IPS DF 4.7 (cell line): ENCODE results near the gene AGO4.
"Not testable (repeated sequence)": the region's sequence is repeated elsewhere in the genome, so short reads cannot be mapped to it uniquely, and the experiment has no call there.

ENCODE experiments used
- DNase-seq: peaks from one replicate; pipeline ENCODE4 v3.0.0-alpha.2; 2013; ENCODE audit warnings: low spot score; ENCODE audit errors: extremely low read depth

The AGO4 gene

DNA sequence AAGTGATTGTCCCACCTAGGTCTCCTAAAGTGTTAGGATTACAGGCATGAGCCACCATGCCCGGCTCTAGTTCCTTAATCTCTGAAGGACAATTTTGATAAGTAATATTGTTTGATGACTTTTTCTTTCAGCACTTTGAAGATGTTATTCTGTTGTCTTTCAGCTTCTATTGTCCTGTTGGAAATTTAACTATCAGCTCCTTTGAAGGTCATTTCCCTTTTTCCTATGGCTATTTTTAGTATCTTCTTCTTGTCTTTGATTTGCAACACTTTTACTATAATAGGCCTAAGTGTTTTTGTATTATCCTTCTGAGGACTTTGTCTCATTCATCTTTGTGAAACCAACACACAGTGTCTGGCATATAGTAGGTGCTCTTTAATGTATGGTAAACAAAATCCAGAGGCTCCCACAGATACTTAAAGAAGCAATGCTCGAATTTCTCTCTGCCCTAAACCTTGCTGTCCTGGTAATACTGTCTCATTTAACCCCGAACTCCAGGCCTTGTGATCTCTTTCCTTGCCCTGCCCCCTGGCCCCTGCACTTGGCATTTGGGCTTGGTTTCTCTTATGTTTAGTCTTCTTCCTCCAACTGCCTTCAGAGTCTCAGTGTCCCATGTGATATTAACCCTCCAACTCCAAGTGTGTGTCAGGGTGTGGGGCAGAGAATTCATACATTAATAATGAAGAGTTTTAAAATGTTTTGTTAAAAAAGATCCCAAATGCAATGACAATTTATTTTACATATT lies 56.2 kb downstream of the AGO4 start:
- no peak for DNase-seq

GRCh38 chr1:35864813-35865212 lies 57.0 kb downstream of the AGO4 start:
- DNase-seq: no peak

GRCh38 chr1:35866991-35867390 lies 59.2 kb downstream of the AGO4 start:
- DNase-seq: no peak

- DNase-seq: not testable (repeated sequence)
Observed at GRCh38 chr1:35869245-35869950, 61.6 kb downstream of the AGO4 start.

- no peak for DNase-seq
Observed at GRCh38 chr1:35870651-35871309, 63.0 kb downstream of the AGO4 start.

- no peak for DNase-seq
Observed at GRCh38 chr1:35873243-35873750, 65.5 kb downstream of the AGO4 start.

- not testable (repeated sequence) for DNase-seq
Observed at GRCh38 chr1:35874115-35874514, 66.3 kb downstream of the AGO4 start.

GRCh38 chr1:35876988-35877387 lies 69.2 kb downstream of the AGO4 start:
- no peak for DNase-seq

DNA sequence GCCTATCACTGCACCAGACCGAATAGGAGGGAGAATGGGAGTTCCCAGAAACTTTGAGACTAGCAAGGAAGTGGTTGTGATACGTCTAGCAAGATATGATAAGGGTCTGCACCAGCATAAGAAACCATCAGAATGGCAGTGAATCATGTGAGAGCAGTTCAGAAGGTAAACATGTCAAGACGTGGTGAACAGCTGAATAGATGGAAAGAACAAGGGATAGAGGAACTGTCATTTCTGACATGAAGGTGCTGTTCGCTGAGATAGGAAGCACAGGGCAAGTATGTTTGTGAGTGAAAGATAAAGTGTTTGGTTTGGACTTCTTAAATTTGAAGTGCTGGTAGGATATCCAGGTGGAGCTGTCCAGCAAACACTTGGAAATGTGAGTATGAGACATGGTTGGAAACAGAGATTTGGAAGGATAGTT lies 74.0 kb downstream of the AGO4 start:
- DNase-seq: no peak

DNA sequence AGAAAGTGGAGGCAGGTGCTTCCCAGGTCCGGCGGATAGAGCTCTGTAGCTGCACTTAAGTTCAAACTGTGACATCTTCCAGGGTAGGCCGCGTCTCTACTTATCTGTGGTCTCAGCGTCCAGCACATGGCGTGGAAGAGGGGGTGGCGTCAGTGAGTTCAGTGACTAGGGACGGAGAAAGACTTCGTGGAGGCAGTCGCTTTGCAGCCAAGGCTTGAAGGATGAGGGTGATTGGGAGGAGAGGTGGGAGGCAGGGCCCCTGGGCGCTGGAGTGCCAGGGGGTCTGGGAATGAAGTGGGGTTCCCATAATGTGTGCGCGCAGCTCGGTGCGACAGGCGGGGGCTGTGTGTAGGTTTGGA lies 74.7 kb downstream of the AGO4 start:
- DNase-seq: no peak

DNA sequence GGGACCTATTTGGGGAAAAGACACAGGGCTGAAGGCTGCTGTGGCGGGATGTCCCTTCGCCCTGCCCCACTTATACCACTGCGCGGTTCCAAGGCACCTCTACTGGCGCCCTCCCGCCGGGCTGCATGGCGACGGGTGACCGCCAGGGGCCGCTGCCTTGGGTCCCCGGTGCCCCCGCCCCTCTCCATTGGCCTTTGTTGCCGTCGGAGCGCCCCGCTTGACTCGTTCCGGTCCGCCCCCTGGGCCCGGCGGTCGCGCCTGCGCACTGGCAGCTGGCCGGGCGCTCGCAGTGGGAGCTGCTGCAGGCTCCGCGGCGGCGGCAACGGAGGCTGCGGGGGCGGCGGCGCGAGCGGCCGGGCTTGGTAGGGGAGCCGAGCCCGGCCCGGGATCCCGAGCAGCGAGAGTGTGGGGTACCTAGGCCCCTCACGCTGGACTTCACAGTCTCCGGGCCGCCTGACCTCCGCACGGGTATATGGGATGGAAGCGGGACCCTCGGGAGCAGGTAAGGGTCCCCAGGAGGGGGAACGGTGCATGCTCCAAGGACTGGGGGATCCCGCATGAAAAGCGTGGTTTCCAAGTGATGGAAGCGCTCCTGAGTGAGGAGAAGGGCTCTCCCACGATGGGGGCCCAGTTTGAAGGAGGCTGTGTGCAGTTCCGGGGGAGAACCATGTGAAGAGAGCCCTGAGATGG lies 75.3 kb downstream of the AGO4 start, which contains the start of gene AGO1:
AGO1 (plus strand) TSS at position 265 of the 690 bp plus-strand sequence; CDS start at position 478, 213 bp downstream.
- no peak for DNase-seq

DNA sequence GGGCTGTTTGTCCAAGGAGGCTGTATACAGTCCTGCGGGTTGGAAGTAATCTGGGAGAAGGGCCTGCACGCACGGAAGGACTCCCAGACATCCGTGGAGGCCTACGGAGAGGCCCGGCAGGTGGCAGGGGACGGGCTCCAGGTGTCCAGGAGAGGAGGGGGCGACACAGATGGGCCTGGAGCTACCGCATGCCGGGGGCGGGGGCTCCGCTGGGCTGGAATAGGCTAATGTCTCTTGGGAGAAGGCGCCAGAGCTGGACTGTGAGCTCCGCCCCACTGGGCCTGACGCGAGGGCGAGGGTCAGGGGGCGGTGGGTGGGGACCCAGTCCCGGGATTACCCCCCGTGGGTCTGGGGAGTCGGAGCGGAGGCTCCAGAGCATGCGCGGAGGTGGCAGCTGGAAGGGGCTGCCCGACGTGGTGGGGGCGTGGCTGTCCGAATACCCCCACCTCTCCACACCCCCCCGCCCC lies 75.9 kb downstream of the AGO4 start:
- DNase-seq: no peak

DNA sequence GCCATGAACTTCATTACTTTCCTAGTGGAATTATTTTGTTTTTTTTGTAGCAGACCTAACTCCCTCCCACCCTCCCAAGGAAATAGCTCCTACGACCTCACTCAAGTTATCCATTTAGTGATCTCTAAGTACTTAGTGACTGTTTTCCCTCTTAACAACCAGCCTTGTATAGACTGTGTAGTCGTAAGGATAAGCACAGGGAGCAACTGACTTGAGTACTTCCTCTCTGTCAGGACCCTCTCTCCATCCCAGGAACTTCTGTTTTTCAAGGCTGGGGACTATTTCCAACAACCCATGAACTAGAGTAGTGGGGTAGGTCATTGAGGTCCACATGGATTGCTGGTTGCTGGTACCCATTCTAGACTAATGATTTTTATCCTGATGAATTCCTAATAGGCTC lies 77.1 kb downstream of the AGO4 start:
- DNase-seq: no peak

DNA sequence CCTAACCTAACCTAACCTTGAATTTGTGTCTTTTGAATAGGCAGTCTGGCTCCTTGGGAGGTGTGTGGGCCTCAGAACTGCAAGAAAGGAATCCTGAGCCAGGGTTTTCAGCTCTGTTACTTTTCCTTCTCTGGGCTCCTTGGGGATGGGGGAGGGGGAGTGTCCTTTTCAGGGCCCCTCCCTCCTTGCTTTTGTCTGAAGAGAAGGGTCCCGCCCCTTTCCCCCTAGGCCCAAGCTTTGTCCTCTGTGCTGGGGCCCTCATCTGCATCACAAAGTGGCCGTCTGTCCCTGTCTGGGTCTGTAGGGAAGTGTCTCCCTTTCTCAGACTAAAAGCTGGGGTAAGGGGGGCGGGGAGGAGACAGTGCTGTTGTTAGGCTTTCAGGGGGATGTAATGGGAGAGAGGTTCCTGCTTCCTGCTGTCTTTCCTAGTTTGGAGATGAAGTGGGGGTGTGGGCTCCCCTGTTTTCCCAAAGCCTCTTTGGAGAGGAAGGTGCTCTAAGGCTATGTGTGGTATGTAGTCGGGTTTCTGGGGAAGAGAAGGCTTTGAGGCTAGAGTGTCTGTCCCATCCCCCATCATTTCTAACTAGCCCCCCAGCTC lies 78.2 kb downstream of the AGO4 start:
- peak; percentile 92 for DNase-seq

GRCh38 chr1:35886577-35887431 lies 79.0 kb downstream of the AGO4 start:
- no peak for DNase-seq

DNA sequence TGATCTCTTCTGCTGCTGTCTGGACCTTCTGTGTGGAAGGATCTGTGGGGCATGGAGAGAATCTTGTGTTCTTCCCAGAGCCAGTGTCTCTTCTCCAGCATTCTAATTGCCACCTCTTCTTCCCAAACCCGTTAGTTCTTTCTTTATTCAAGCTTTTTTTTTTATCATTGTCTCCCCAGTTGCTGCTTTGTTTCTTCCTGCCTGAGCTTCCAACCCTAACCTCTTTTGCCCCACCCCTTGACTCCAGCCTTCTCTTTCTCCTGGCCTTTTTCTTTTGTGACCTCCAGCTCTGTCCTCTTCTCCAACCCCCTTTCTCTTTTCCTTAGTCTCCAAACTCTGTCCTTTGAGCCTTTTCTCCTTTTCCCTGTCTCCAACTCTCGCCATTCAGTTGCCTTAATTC lies 79.7 kb downstream of the AGO4 start:
- no peak for DNase-seq

DNA sequence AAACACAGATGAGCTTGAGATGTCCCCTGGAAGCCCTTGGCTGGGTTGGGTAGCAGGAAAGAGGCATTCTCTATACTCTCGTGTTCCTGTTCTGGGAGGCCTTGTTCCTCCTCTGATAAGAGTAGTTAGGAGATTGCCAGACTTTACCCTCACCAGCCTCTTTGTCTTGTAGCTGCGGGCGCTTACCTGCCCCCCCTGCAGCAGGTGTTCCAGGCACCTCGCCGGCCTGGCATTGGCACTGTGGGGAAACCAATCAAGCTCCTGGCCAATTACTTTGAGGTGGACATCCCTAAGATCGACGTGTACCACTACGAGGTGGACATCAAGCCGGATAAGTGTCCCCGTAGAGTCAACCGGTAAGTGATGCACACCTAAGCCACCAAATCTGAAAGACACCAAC lies 80.4 kb downstream of the AGO4 start:
- DNase-seq: no peak

DNA sequence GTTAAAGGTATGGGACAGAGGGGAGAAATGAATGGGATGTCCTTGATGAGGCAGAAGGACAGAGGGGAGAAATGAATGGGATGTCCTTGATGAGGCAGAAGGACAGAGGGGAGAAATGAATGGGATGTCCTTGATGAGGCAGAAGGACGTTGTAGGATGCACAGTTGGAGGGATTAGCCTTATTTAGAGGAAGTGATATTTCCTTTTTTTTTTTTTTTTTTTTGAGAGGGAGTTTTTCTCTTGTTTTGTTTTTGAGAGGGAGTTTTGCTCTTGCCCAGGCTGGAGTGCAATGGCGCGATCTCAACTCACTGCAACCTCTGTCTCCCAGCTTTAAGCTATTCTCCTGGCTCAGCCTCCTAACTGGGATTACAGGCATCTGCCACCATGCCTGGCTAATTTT lies 81.2 kb downstream of the AGO4 start:
- not testable (repeated sequence) for DNase-seq

DNA sequence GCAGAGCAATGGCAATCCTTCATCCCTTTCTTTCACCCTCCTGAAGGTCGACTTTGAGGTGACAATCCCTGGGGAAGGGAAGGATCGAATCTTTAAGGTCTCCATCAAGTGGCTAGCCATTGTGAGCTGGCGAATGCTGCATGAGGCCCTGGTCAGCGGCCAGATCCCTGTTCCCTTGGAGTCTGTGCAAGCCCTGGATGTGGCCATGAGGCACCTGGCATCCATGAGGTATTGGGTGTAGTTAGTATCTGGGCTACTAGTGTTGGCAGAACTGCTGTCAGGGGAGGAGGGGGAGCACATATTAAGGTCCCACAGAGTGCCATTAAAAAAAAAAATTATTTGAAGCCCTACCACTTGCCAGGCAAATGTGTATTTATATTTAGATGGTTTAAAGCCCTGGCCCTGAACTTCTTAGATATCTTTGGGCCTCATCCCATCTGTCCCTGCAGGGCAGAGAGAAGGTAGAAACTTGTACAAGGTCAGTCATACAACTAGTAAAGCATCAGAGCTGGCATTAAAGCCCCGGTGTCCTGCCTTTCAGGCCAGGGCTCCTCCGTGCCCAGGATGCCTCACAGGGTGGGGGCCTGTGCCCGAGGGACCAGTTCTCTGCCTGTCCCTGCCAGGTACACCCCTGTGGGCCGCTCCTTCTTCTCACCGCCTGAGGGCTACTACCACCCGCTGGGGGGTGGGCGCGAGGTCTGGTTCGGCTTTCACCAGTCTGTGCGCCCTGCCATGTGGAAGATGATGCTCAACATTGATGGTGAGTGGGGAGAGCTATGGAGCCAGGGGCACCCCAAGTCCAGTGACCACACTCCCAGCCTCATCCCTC lies 85.4 kb downstream of the AGO4 start:
- no peak for DNase-seq
